H9 (cell line): Measurements from ENCODE around the gene BRSK2. TPM values are rescaled to one million over a fixed set of nuclear protein-coding genes. Genes with fewer than 3 reads are reported as not detected.

Source experiments
- DNase-seq: peaks from one replicate; pipeline ENCODE4 v3.0.0-alpha.2; 2017
- H2AFZ ChIP-seq: one replicate; pipeline ENCODE4 v1.6.1; 2013; ENCODE audit warnings: mild to moderate bottlenecking, low read length, control low read depth, moderate library complexity
- H2AK5ac ChIP-seq: 2 replicates; pipeline ENCODE4 v1.6.1; 2013; ENCODE audit warnings: low read length, control low read depth, mixed read lengths; ENCODE audit not compliant: insufficient read length
- H2BK120ac ChIP-seq: one replicate; pipeline ENCODE4 v1.6.1; 2013; ENCODE audit warnings: low read depth, mild to moderate bottlenecking, low read length, control low read depth, inconsistent platforms; ENCODE audit not compliant: poor library complexity, severe bottlenecking
- H2BK12ac ChIP-seq: 2 replicates; pipeline ENCODE4 v1.6.1; 2013; ENCODE audit warnings: low read length, control low read depth, mixed read lengths, low read depth; ENCODE audit not compliant: insufficient read length
- H2BK15ac ChIP-seq: 2 replicates; pipeline ENCODE4 v1.6.1; 2013; ENCODE audit warnings: low read depth, low read length, control low read depth
- H2BK20ac ChIP-seq: one replicate; pipeline ENCODE4 v1.6.1; 2013; ENCODE audit warnings: low read depth, mild to moderate bottlenecking, low read length, control low read depth, inconsistent platforms; ENCODE audit not compliant: poor library complexity, severe bottlenecking
- H2BK5ac ChIP-seq: 2 replicates; pipeline ENCODE4 v1.6.1; 2013; ENCODE audit warnings: low read length, control low read depth, mixed read lengths; ENCODE audit not compliant: insufficient read length
- H3K14ac ChIP-seq: 2 replicates; pipeline ENCODE4 v1.6.1; 2013; ENCODE audit warnings: low read length, control low read depth; ENCODE audit not compliant: insufficient read depth
- H3K18ac ChIP-seq: 2 replicates; pipeline ENCODE4 v1.6.1; 2013; ENCODE audit warnings: low read depth, mild to moderate bottlenecking, mixed read lengths, low read length, control low read depth; ENCODE audit not compliant: insufficient read length
- H3K23ac ChIP-seq: 2 replicates; pipeline ENCODE4 v1.6.1; 2013; ENCODE audit warnings: low read length, control low read depth, mixed read lengths, low read depth; ENCODE audit not compliant: insufficient read length
- H3K23me2 ChIP-seq: 2 replicates; pipeline ENCODE4 v1.6.1; 2013; ENCODE audit warnings: low read depth, mild to moderate bottlenecking, mixed read lengths, low read length, control low read depth; ENCODE audit not compliant: insufficient read length, poor library complexity, severe bottlenecking
- H3K27ac ChIP-seq: 2 replicates; pipeline ENCODE4 v1.5.1; 2013; ENCODE audit warnings: low read length, control low read depth, mixed read lengths, low read depth; ENCODE audit not compliant: insufficient read length
- H3K27me3 ChIP-seq: 2 replicates; pipeline ENCODE4 v1.6.1; 2013; ENCODE audit warnings: low read length, control low read depth, inconsistent platforms; ENCODE audit not compliant: insufficient read depth
- H3K4ac ChIP-seq: 2 replicates; pipeline ENCODE4 v1.6.1; 2013; ENCODE audit warnings: low read depth, mild to moderate bottlenecking, control low read depth, inconsistent platforms, low read length, moderate library complexity
- H3K4me1 ChIP-seq: 2 replicates; pipeline ENCODE4 v1.6.1; 2013; ENCODE audit warnings: low read length, control low read depth, inconsistent platforms; ENCODE audit not compliant: insufficient read depth
- H3K4me2 ChIP-seq: 2 replicates; pipeline ENCODE4 v1.6.1; 2013; ENCODE audit warnings: low read length, control low read depth, mixed read lengths; ENCODE audit not compliant: insufficient read length, insufficient read depth
- H3K56ac ChIP-seq: 2 replicates; pipeline ENCODE4 v1.6.1; 2013; ENCODE audit warnings: low read depth, mild to moderate bottlenecking, mixed read lengths, low read length, control low read depth; ENCODE audit not compliant: insufficient read length
- H3K79me1 ChIP-seq: 2 replicates; pipeline ENCODE4 v1.6.1; 2013; ENCODE audit warnings: low read depth, mild to moderate bottlenecking, moderate library complexity, low read length, control low read depth, inconsistent platforms; ENCODE audit not compliant: insufficient read depth, poor library complexity, severe bottlenecking
- H3K79me2 ChIP-seq: 2 replicates; pipeline ENCODE4 v1.6.1; 2013; ENCODE audit warnings: low read length, control low read depth, inconsistent platforms; ENCODE audit not compliant: insufficient read depth
- H3K9ac ChIP-seq: 2 replicates; pipeline ENCODE4 v1.6.1; 2013; ENCODE audit warnings: low read length, control low read depth, mixed read lengths; ENCODE audit not compliant: insufficient read length; ENCODE audit errors: extremely low read depth
- H3K9me3 ChIP-seq: one replicate; pipeline ENCODE4 v1.6.1; 2013; ENCODE audit warnings: low read depth, low read length, inconsistent platforms; ENCODE audit not compliant: control insufficient read depth
- H3T11ph ChIP-seq: one replicate; pipeline ENCODE4 v1.6.1; 2013; ENCODE audit warnings: mild to moderate bottlenecking, low read length, control low read depth, inconsistent platforms
- H4K20me1 ChIP-seq: one replicate; pipeline ENCODE4 v1.6.1; 2013; ENCODE audit not compliant: control insufficient read depth, insufficient read length, insufficient read depth
- H4K5ac ChIP-seq: 2 replicates; pipeline ENCODE4 v1.6.1; 2013; ENCODE audit warnings: low read depth, mild to moderate bottlenecking, mixed read lengths, low read length, control low read depth; ENCODE audit not compliant: insufficient read length
- H4K8ac ChIP-seq: replicated peaks from 2 replicates; pipeline ENCODE4 v1.6.1; 2013; ENCODE audit warnings: low read length, control low read depth, mixed read lengths, low read depth; ENCODE audit not compliant: insufficient read length
- H4K91ac ChIP-seq: 2 replicates; pipeline ENCODE4 v1.6.1; 2013; ENCODE audit warnings: low read depth, mild to moderate bottlenecking, moderate library complexity, mixed read lengths, low read length, control low read depth; ENCODE audit not compliant: insufficient read length
- H3K27ac Mint-ChIP-seq, 3 experiments: 2 replicates in 2 of 3; 3 replicates in 1 of 3; pipeline ENCODE4 v1.8.0; 2020 to 2021; ENCODE audit warnings: mixed read lengths in 3 of 3, mild to moderate bottlenecking in 1 of 3, moderate library complexity in 1 of 3
- H3K27me3 Mint-ChIP-seq: 2 replicates; pipeline ENCODE4 v1.8.0; 2021; ENCODE audit warnings: low read depth, mild to moderate bottlenecking, moderate library complexity, mixed read lengths
- H3K36me3 Mint-ChIP-seq, 3 experiments: 2 replicates in 2 of 3; 3 replicates in 1 of 3; pipeline ENCODE4 v1.8.0; 2020 to 2021; ENCODE audit warnings: low read depth in 3 of 3, mixed read lengths in 3 of 3; ENCODE audit not compliant: insufficient read depth in 1 of 3
- H3K4me1 Mint-ChIP-seq, 2 experiments: 2 replicates each; pipeline ENCODE4 v1.8.0; 2020; ENCODE audit warnings: mixed read lengths in 2 of 2
- H3K4me3 Mint-ChIP-seq, 2 experiments: 2 replicates in 1 of 2; 3 replicates in 1 of 2; pipeline ENCODE4 v1.8.0; 2020 to 2021; ENCODE audit warnings: mild to moderate bottlenecking in 2 of 2, mixed read lengths in 2 of 2, moderate library complexity in 1 of 2
- H3K9me3 Mint-ChIP-seq, 2 experiments: 2 replicates in 1 of 2; 3 replicates in 1 of 2; pipeline ENCODE4 v1.8.0; 2020; ENCODE audit warnings: mild to moderate bottlenecking in 2 of 2, mixed read lengths in 2 of 2, moderate library complexity in 1 of 2
- CTCF ChIP-seq: fragments of 200-600 bp; sonication (generic); conservative IDR thresholded peaks from 3 replicates; pipeline ENCODE4 v1.8.0; 2021; ENCODE audit warnings: antibody characterized with exemption, mild to moderate bottlenecking
- WGBS: extraction: QIAGEN DNeasy Blood & Tissue Kit; methylation state at CpG from one replicate; pipeline ENCODE4 v1.1.7; 2013; ENCODE audit warnings: missing lambda C conversion rate, low lambda C conversion rate, mixed read lengths; ENCODE audit not compliant: insufficient read length; ENCODE audit errors: extremely low coverage; 5-methylcytosine and 5-hydroxymethylcytosine counted together
- total RNA-seq: library from RNA; stranded (reverse); gene quantifications from 2 replicates; pipeline ENCODE4 v1.2.1, GENCODE V29; 2021

BRSK2 gene
- total RNA-seq, 1 experiment from 2014 or later: 28.4 TPM

- Histone ChIP-seq H2AFZ (no peak overlapping the region), H2BK120ac (no peak overlapping the region), H2BK12ac (no peak overlapping the region), H3K4me2 (no peak overlapping the region), H3K56ac (no peak overlapping the region), H3K27me3 (no peaks in the 10 kb centered on the region), H3K23ac (no peak overlapping the region), H2BK5ac (no peak overlapping the region), H4K20me1 (no peaks in the 10 kb centered on the region), H3K9ac (no peak overlapping the region), H2AK5ac (no peak overlapping the region), H2BK15ac (no peak overlapping the region), H4K5ac (no peak overlapping the region), H3K9me3 (no peaks in the 10 kb centered on the region), H4K91ac (no peak overlapping the region), H2BK20ac (no peak overlapping the region), H3K79me1 (no peaks in the 10 kb centered on the region), H3K18ac (no peak overlapping the region), H3K4ac (no peak overlapping the region), H3T11ph (no peak overlapping the region), H3K79me2 (no peaks in the 10 kb centered on the region), H3K23me2 (peaks cover 3% of the 10 kb centered on the region), H3K4me1 (no peaks in the 10 kb centered on the region), H3K27ac (no peak overlapping the region), H3K14ac (no peak overlapping the region), H4K8ac (no peak overlapping the region)
- no peak overlapping the region for H3K4me3 Mint-ChIP-seq
- no peaks in the 10 kb centered on the region; a peak in 3 of 5 replicates for H3K9me3 Mint-ChIP-seq
- H3K36me3 Mint-ChIP-seq: peaks cover 0 to 3% (median 0%) of the 10 kb centered on the region in 3 experiments; a peak in 2 of 7 replicates
- peaks cover 16% of the 10 kb centered on the region for H3K27me3 Mint-ChIP-seq
- WGBS: no CpG with 5 or more reads among the region's 14 CpGs
- H3K27ac Mint-ChIP-seq: no peak overlapping the region; a peak in 1 of 7 replicates
- no peak for TF ChIP-seq CTCF
- H3K4me1 Mint-ChIP-seq: peaks cover 4 to 12% of the 10 kb centered on the region in 2 experiments; a peak in 3 of 4 replicates
- no peak for DNase-seq
Observed at GRCh38 chr11:1356007-1356435, 33.7 kb upstream of the BRSK2 start.
